ENCODE results near the gene ELF1. TPM values are rescaled to one million over a fixed set of nuclear protein-coding genes. Genes with fewer than 3 reads are reported as not detected.

Gene ELF1
- polyA plus RNA-seq, 2 of the 4 experiments (the other 2 are of a cell fraction) = 24.9 to 45.0 TPM

- CTCF ChIA-PET = interaction anchor here (0.6 kb wide), 1 partner anchor 206 kb away, joined by 3 read pairs; no protein-coding TSS in a partner anchor
- DNase-seq (ENCODE audit: low read depth in 1 of 2, low spot score in 1 of 2) (peak in 1 of 2 experiments; percentile 36), FAIRE-seq (no peak), ATAC-seq (peak; percentile 38 to 49)
- no peaks in the 10 kb centered on the region for H3K9me3 ChIP-seq
- TF ChIP-seq RFX5 (IDR thresholded peaks at IDR 0.05) (no peak), CEBPB (IDR thresholded peaks at IDR 0.05) (peak; percentile 36 to 68; a peak in 2 of 4 replicates)
- 13% methylated on average over 16 of the region's 24 CpGs for WGBS (ENCODE audit: missing lambda C conversion rate)
- H3K4me3 ChIP-seq = peak overlapping the region; percentile 88
- peak overlapping the region; percentile 97 to 99 for H3K27ac ChIP-seq
- H3K4me1 ChIP-seq = peaks cover 35% of the 10 kb centered on the region; the same call in 2 of the 3 replicates
- H3K4me2 ChIP-seq = peak overlapping the region; percentile 81
- POLR2A ChIA-PET = interaction anchor here (1.3 to 2.3 kb wide), 2 partner anchors 45 to 70 kb away, joined by 4 to 9 read pairs; partner anchors contain the start of gene KBTBD6
These were observed 43.1 kb upstream of the ELF1 start for GRCh38 chr13:41061914-41062837.

- peaks cover 35% of the 10 kb centered on the region; the same call in 2 of the 3 replicates for H3K4me1 ChIP-seq
- CTCF ChIA-PET = interaction anchor here (0.6 to 1.5 kb wide), 5 partner anchors 13 to 207 kb away, joined by 3 read pairs; no protein-coding TSS in a partner anchor
- peak within 1 kb of the TSS; percentile 97 to 99 for H3K27ac ChIP-seq
- no peaks in the 10 kb centered on the region for H3K9me3 ChIP-seq
- POLR2A ChIA-PET = interaction anchor here (0.5 to 2.3 kb wide), 7 partner anchors 42 to 1211 kb away, joined by 3 to 10 read pairs (median 5); partner anchors contain the start of genes AKAP11, KBTBD6 and SLC25A15
- peak within 1 kb of the TSS; percentile 88 for H3K4me3 ChIP-seq
- ATAC-seq (peak; percentile 80 to 87), FAIRE-seq (no peak), DNase-seq (ENCODE audit: low read depth in 1 of 2, low spot score in 1 of 2) (peak; percentile 75 to 95)
- peak within 1 kb of the TSS; percentile 81 for H3K4me2 ChIP-seq
- TF ChIP-seq, protein P1, sequence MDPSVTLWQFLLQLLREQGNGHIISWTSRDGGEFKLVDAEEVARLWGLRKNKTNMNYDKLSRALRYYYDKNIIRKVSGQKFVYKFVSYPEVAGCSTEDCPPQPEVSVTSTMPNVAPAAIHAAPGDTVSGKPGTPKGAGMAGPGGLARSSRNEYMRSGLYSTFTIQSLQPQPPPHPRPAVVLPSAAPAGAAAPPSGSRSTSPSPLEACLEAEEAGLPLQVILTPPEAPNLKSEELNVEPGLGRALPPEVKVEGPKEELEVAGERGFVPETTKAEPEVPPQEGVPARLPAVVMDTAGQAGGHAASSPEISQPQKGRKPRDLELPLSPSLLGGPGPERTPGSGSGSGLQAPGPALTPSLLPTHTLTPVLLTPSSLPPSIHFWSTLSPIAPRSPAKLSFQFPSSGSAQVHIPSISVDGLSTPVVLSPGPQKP (IDR thresholded peaks at IDR 0.05; ENCODE audit: low read depth, low read length) = no peak
- peak in 1 of 2 experiments; percentile 70; a peak in 3 of 5 replicates for TF ChIP-seq JUN (IDR thresholded peaks at IDR 0.05)
- no peak for TF ChIP-seq HOXB5 (CRISPR knock-in tag; IDR thresholded peaks at IDR 0.05)
- TF ChIP-seq FOSB (CRISPR knock-in tag; IDR thresholded peaks at IDR 0.05) = no peak
- TF ChIP-seq USF2 (IDR thresholded peaks at IDR 0.05) = 0 out of 2 replicates have a peak, but pooled peaks have one; percentile 15
- peak; percentile 13; the same call in 1 of the 2 replicates for TF ChIP-seq PHF8 (IDR thresholded peaks at IDR 0.05; ENCODE audit: borderline replicate concordance, low read depth)
- 0 out of 4 replicates have a peak, but pooled peaks of 1 of the 2 experiments have one; percentile 1 for TF ChIP-seq CEBPB (IDR thresholded peaks at IDR 0.05)
- TF ChIP-seq MYC (IDR thresholded peaks at IDR 0.05; ENCODE audit: borderline replicate concordance, low read length) = 0 out of 2 replicates have a peak, but pooled peaks have one; percentile 10
- TF ChIP-seq FOSL2 (IDR thresholded peaks at IDR 0.05) = no peak
- TF ChIP-seq FOSL2 (CRISPR knock-in tag; IDR thresholded peaks at IDR 0.05) = 0 out of 2 replicates have a peak, but pooled peaks have one; percentile 6
- TF ChIP-seq POLR2A (IDR thresholded peaks at IDR 0.05; ENCODE audit: low read length) = peak; percentile 80
- no peak for TF ChIP-seq TP53 (CRISPR knock-in tag; IDR thresholded peaks at IDR 0.05)
- TF ChIP-seq, protein P2, sequence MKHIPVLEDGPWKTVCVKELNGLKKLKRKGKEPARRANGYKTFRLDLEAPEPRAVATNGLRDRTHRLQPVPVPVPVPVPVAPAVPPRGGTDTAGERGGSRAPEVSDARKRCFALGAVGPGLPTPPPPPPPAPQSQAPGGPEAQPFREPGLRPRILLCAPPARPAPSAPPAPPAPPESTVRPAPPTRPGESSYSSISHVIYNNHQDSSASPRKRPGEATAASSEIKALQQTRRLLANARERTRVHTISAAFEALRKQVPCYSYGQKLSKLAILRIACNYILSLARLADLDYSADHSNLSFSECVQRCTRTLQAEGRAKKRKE (CRISPR knock-in tag; IDR thresholded peaks at IDR 0.05; ENCODE audit: low read depth) = no peak
- peak; percentile 65; the same call in 2 of the 3 replicates for TF ChIP-seq BCL3 (IDR thresholded peaks at IDR 0.05)
- TF ChIP-seq HOXA7 (CRISPR knock-in tag; IDR thresholded peaks at IDR 0.05) = no peak
- TF ChIP-seq CHD2 (IDR thresholded peaks at IDR 0.05; ENCODE audit: low read length, partially characterized antibody) = peak; percentile 40
- no peak for TF ChIP-seq HDAC2 (IDR thresholded peaks at IDR 0.05)
- TF ChIP-seq HMGXB4 (CRISPR knock-in tag; IDR thresholded peaks at IDR 0.05; ENCODE audit: borderline replicate concordance) = no peak
- no peak for TF ChIP-seq HES2 (IDR thresholded peaks at IDR 0.05)
- WGBS (ENCODE audit: missing lambda C conversion rate) = 1% methylated on average over 27 of the region's 71 CpGs
These were observed 42.2 kb upstream of the ELF1 start, which contains the start of gene WBP4 for GRCh38 chr13:41061075-41061913. Gene WBP4, plus strand, starts transcription at chr13:41061509. Its CDS starts 165 bp downstream, at chr13:41061674.
